Liver (tissue), 9 donors: ENCODE measurements around the gene TSSK1B. TPM values are rescaled to one million over a fixed set of nuclear protein-coding genes. Genes with fewer than 3 reads are reported as not detected.
"Not testable (repeated sequence)": the region's sequence is repeated elsewhere in the genome, so short reads cannot be mapped to it uniquely, and the experiment has no call there.

Experiments used
- DNase-seq: peaks from one replicate; pipeline ENCODE4 v3.0.0-alpha.2; 2017; ENCODE audit warnings: low spot score
- H3K27ac ChIP-seq, 2 donors: one replicate each; pipeline ENCODE4 v1.7.0; 2013; ENCODE audit warnings: inconsistent platforms in 2 of 2, low read length in 2 of 2, control low read depth in 1 of 2, low read depth in 1 of 2, mild to moderate bottlenecking in 1 of 2
- H3K27me3 ChIP-seq, 4 donors: one replicate each; pipeline versions ENCODE4 v1.6.1 to v1.7.0; 2013; ENCODE audit warnings: low read length in 3 of 4, inconsistent platforms in 1 of 4, mild to moderate bottlenecking in 1 of 4, moderate library complexity in 1 of 4; ENCODE audit not compliant: control insufficient read depth in 4 of 4, insufficient read depth in 4 of 4
- H3K36me3 ChIP-seq, 4 donors: one replicate each; pipeline versions ENCODE4 v1.6.1 to v1.7.0; 2013; ENCODE audit warnings: low read length in 3 of 4, mild to moderate bottlenecking in 3 of 4, low read depth in 1 of 4, moderate library complexity in 1 of 4; ENCODE audit not compliant: control insufficient read depth in 4 of 4, insufficient read depth in 3 of 4
- H3K4me1 ChIP-seq, 4 donors: one replicate each; pipeline versions ENCODE4 v1.6.1 to v1.7.0; 2013; ENCODE audit warnings: low read length in 3 of 4, mild to moderate bottlenecking in 3 of 4, moderate library complexity in 1 of 4; ENCODE audit not compliant: control insufficient read depth in 4 of 4, insufficient read depth in 4 of 4
- H3K4me3 ChIP-seq, 3 donors: one replicate each; pipeline versions ENCODE4 v1.6.1 to v1.7.0; 2013; ENCODE audit warnings: low read length in 3 of 3, control low read depth in 1 of 3, low read depth in 1 of 3, mild to moderate bottlenecking in 1 of 3
- H3K9ac ChIP-seq, 2 donors: one replicate each; pipeline ENCODE4 v1.7.0; 2013; ENCODE audit warnings: low read length in 2 of 2, mild to moderate bottlenecking in 2 of 2, moderate library complexity in 2 of 2, control low read depth in 1 of 2, low read depth in 1 of 2
- H3K9me3 ChIP-seq, 4 donors: one replicate each; pipeline versions ENCODE4 v1.6.1 to v1.7.0; 2013; ENCODE audit warnings: low read length in 3 of 4; ENCODE audit not compliant: control insufficient read depth in 4 of 4
- CTCF ChIP-seq: fragments of 150-350 bp; IDR thresholded peaks from 2 replicates; pipeline ENCODE4 v1.5.1; 2017; ENCODE audit warnings: improper control_type of control experiment, low read depth, low read length; ENCODE audit not compliant: missing input control
- EGR1 ChIP-seq, 2 donors: IDR thresholded peaks; 2 replicates each; pipeline ENCODE4 v1.6.1; 2016 to 2018; ENCODE audit warnings: antibody characterized with exemption in 2 of 2, low read depth in 2 of 2
- GABPA ChIP-seq, 2 donors: IDR thresholded peaks in 1 of 2; conservative IDR thresholded peaks in 1 of 2; 2 replicates each; pipeline ENCODE4 v1.6.1; 2016; ENCODE audit warnings: antibody characterized with exemption in 2 of 2, mild to moderate bottlenecking in 1 of 2, moderate library complexity in 1 of 2
- HNF4A ChIP-seq, 2 donors: conservative IDR thresholded peaks; 2 replicates each; pipeline ENCODE4 v1.6.1; 2016; ENCODE audit warnings: antibody characterized with exemption in 2 of 2, mild to moderate bottlenecking in 2 of 2
- HNF4G ChIP-seq: IDR thresholded peaks from 2 replicates; pipeline ENCODE4 v1.6.1; 2016; ENCODE audit warnings: antibody characterized with exemption
- JUND ChIP-seq, 2 donors: IDR thresholded peaks; 2 replicates each; pipeline ENCODE4 v1.6.1; 2016; ENCODE audit warnings: antibody characterized with exemption in 2 of 2
- NR2F2 ChIP-seq: IDR thresholded peaks from 2 replicates; pipeline ENCODE4 v1.6.1; 2016; ENCODE audit warnings: antibody characterized with exemption
- RAD21 ChIP-seq, 2 donors: IDR thresholded peaks; 2 replicates each; pipeline ENCODE4 v1.6.1; 2016; ENCODE audit warnings: antibody characterized with exemption in 2 of 2, mild to moderate bottlenecking in 2 of 2
- REST ChIP-seq: IDR thresholded peaks from 2 replicates; pipeline ENCODE4 v1.6.1; 2016; ENCODE audit warnings: antibody characterized with exemption, mild to moderate bottlenecking
- RXRA ChIP-seq, 2 donors: IDR thresholded peaks; 2 replicates each; pipeline ENCODE4 v1.6.1; 2017 to 2018; ENCODE audit warnings: antibody characterized with exemption in 2 of 2, mild to moderate bottlenecking in 1 of 2
- SP1 ChIP-seq: IDR thresholded peaks from 2 replicates; pipeline ENCODE4 v1.6.1; 2018; ENCODE audit warnings: antibody characterized with exemption, mild to moderate bottlenecking
- YY1 ChIP-seq: IDR thresholded peaks from 2 replicates; pipeline ENCODE4 v1.6.1; 2016; ENCODE audit warnings: antibody characterized with exemption, mild to moderate bottlenecking
- ZBTB33 ChIP-seq: IDR thresholded peaks from 2 replicates; pipeline ENCODE4 v1.6.1; 2016; ENCODE audit warnings: antibody characterized with exemption
- WGBS: extraction: QIAGEN DNeasy Blood & Tissue Kit; methylation state at CpG from one replicate; pipeline ENCODE4 v1.1.7; 2013; 5-methylcytosine and 5-hydroxymethylcytosine counted together
- polyA plus RNA-seq, 2 donors: library from polyadenylated mRNA; stranded (reverse) in 1 of 2; unstranded in 1 of 2; fragments of 200-250 nt in 1 of 2; fragments of >200 nt in 1 of 2; fragmentation: Nextera tagmentation in 1 of 2; extraction: Ambion mirVana in 1 of 2; gene quantifications; one replicate each; pipeline versions ENCODE4 v1.2.1 to v1.2.3, GENCODE V29; 2013 to 2015
- total RNA-seq, 2 donors: library from RNA; depleted of rRNA; stranded (reverse); fragments of >200 nt; gene quantifications; one replicate each; pipeline ENCODE4 v1.2.3, GENCODE V29; 2014
- donor health status: healthy.
- donor health status: healthy.
- donor health status: healthy.
- donor health status: healthy.
- donor health status: healthy.

Gene TSSK1B
- total and polyA plus RNA-seq, 4 donors, result not detected

- Histone ChIP-seq H3K4me1 (peaks cover 0 to 10% (median 2%) of the 10 kb centered on the region in 4 donors), H3K4me3 (no peak overlapping the region), H3K36me3 (no peaks in the 10 kb centered on the region), H3K27ac (no peak overlapping the region), H3K9me3 (no peaks in the 10 kb centered on the region), H3K27me3 (no peaks in the 10 kb centered on the region), H3K9ac (no peak overlapping the region)
- WGBS, result 94% methylated on average over 6 of the region's 6 CpGs
- TF ChIP-seq YY1 (no peak), EGR1 (IDR thresholded peaks at IDR 0.05; ENCODE audit: low read depth in 2 of 2) (no peak), SP1 (no peak), ZBTB33 (no peak), REST (no peak), HNF4G (no peak)
- no peak for DNase-seq
These were observed 29.3 kb downstream of the TSSK1B start for GRCh38 chr5:113405530-113405929.

GRCh38 chr5:113404269-113404668 lies 30.5 kb downstream of the TSSK1B start:
- Histone ChIP-seq H3K4me1 (peaks cover 0 to 10% (median 2%) of the 10 kb centered on the region in 4 donors), H3K9me3 (no peaks in the 10 kb centered on the region), H3K36me3 (no peaks in the 10 kb centered on the region), H3K27ac (no peak overlapping the region), H3K9ac (no peak overlapping the region), H3K4me3 (no peak overlapping the region), H3K27me3 (no peaks in the 10 kb centered on the region)
- TF ChIP-seq YY1 (no peak), RXRA (IDR thresholded peaks at IDR 0.05) (peak; percentile 61 to 62), JUND (IDR thresholded peaks at IDR 0.05) (no peak), SP1 (peak; percentile 75), CTCF (no peak), EGR1 (IDR thresholded peaks at IDR 0.05; ENCODE audit: low read depth in 2 of 2) (peak in 1 of 2 donors; percentile 50), GABPA (IDR thresholded peaks at IDR 0.05 in 1 of 2, conservative IDR thresholded peaks at IDR 0.05 in 1 of 2) (no peak), HNF4G (peak; percentile 34), RAD21 (IDR thresholded peaks at IDR 0.05) (peak in 1 of 2 donors; percentile 24), NR2F2 (no peak), REST (peak; percentile 37), HNF4A (conservative IDR thresholded peaks at IDR 0.05) (peak; percentile 87 to 89)
- no peak for DNase-seq
- WGBS, result 25% methylated on average over 2 of the region's 2 CpGs

- H3K9ac ChIP-seq, H3K27ac ChIP-seq, DNase-seq, H3K4me1 ChIP-seq, H3K36me3 ChIP-seq, H3K27me3 ChIP-seq, H3K4me3 ChIP-seq, H3K9me3 ChIP-seq: not testable (repeated sequence)
- 77% methylated on average over 4 of the region's 4 CpGs for WGBS
These were observed 36.8 kb downstream of the TSSK1B start for GRCh38 chr5:113397986-113398385.
